Vagina (tissue), 2 donors: ENCODE data around the gene KIRREL3.

Source experiments
- CTCF ChIP-seq, 3 experiments: fragments of 450-650 bp in 2 of 3; fragments of 200-600 bp in 1 of 3; sonication (generic) in 1 of 3; IDR thresholded peaks; one replicate each; pipeline ENCODE4 v1.5.1; 2017 to 2019; ENCODE audit warnings: antibody characterized with exemption in 3 of 3, mild to moderate bottlenecking in 2 of 3, moderate library complexity in 2 of 3
- POLR2A ChIP-seq, 2 donors: fragments of 450-650 bp; IDR thresholded peaks; one replicate each; pipeline ENCODE4 v1.6.1; 2017; ENCODE audit warnings: antibody characterized with exemption in 2 of 2, mild to moderate bottlenecking in 2 of 2, moderate library complexity in 2 of 2
- POLR2AphosphoS5 ChIP-seq, 2 donors: sonication (generic); formaldehyde crosslinking; IDR thresholded peaks; one replicate each; pipeline ENCODE4 v1.9.0; 2017; ENCODE audit warnings: antibody characterized with exemption in 2 of 2, mild to moderate bottlenecking in 2 of 2, low read depth in 1 of 2; ENCODE audit not compliant: insufficient read depth in 1 of 2

- no peak for TF ChIP-seq CTCF (IDR thresholded peaks at IDR 0.05)
- no peak for TF ChIP-seq POLR2A (IDR thresholded peaks at IDR 0.05)
- TF ChIP-seq POLR2AphosphoS5 (IDR thresholded peaks at IDR 0.05; ENCODE audit: insufficient read depth in 1 of 2, low read depth in 1 of 2), result no peak
Measured at GRCh38 chr11:126736682-126737572, 263.6 kb downstream of the KIRREL3 start.
